GM12878 (cell line): Measurements from ENCODE around the gene SYN1. TPM values are rescaled to one million over a fixed set of nuclear protein-coding genes. Genes with fewer than 3 reads are reported as not detected.
"Not testable (repeated sequence)": the region's sequence is repeated elsewhere in the genome, so short reads cannot be mapped to it uniquely, and the experiment has no call there.

Experiments used
- ATAC-seq: fragments of 200-7000 bp; cut with Tn5 transposase; 3 replicates; pipeline ENCODE4 v1.9.1; 2020; ENCODE audit warnings: mild to moderate bottlenecking, moderate library complexity
- BruUV-seq: library from RNA; stranded (reverse); fragments of 400-500 nt; replicated peaks from 2 replicates; lab custom pipeline; 2021; lab: Mats Ljungman, UMichigan
- CTCF ChIA-PET: fragments of 300-600 bp; sonication (Branson Sonifier 250); formaldehyde crosslinking; extraction: SDS; loops from one replicate; lab custom pipeline; 2021; ENCODE audit warnings: inconsistent platforms; lab: Yijun Ruan, JAX
- POLR2A ChIA-PET: fragments of 350-600 bp; formaldehyde crosslinking; extraction: SDS; loops from one replicate; lab custom pipeline; 2021; ENCODE audit warnings: inconsistent platforms; lab: Charles Lee
- RAD21 ChIA-PET: fragments of 300-600 bp; sonication (Branson Sonifier 250); formaldehyde crosslinking; loops from one replicate; lab custom pipeline; 2023; ENCODE audit warnings: antibody characterized with exemption; ENCODE audit not compliant: unreplicated experiment; lab: Charles Lee
- SMC1A ChIA-PET: fragments of 300-600 bp; sonication (Branson Sonifier 250); formaldehyde crosslinking; loops from one replicate; lab custom pipeline; 2023; ENCODE audit not compliant: unreplicated experiment, uncharacterized antibody; lab: Charles Lee
- DNase-seq: peaks from one replicate; pipeline ENCODE4 v3.0.0-alpha.2; 2011; ENCODE audit warnings: low read depth, low spot score
- FAIRE-seq: peaks from 3 replicates; lab custom pipeline; 2011; peaks lifted over from hg19 to GRCh38; lab: Jason Lieb, UNC
- H2AFZ ChIP-seq: 2 replicates; pipeline ENCODE4 v1.6.0; 2011; ENCODE audit warnings: low read depth, low read length, control low read depth; ENCODE audit not compliant: control insufficient read depth
- H3K27ac ChIP-seq: 2 replicates; pipeline ENCODE4 v1.5.1; 2011; ENCODE audit warnings: control low read depth; ENCODE audit not compliant: control insufficient read depth, insufficient read depth
- H3K27me3 ChIP-seq, 2 experiments: replicated peaks in 1 of 2; 2 replicates each; pipeline versions ENCODE4 v1.6.0 to v1.6.1; 2011; ENCODE audit warnings: low read length in 1 of 2; ENCODE audit not compliant: control insufficient read depth in 2 of 2, insufficient read depth in 2 of 2
- H3K36me3 ChIP-seq, 2 experiments: 2 replicates each; pipeline ENCODE4 v1.5.1; 2011; ENCODE audit warnings: low read length in 1 of 2; ENCODE audit not compliant: control insufficient read depth in 2 of 2, insufficient read depth in 2 of 2
- H3K4me1 ChIP-seq: 2 replicates; pipeline ENCODE4 v1.6.1; 2011; ENCODE audit warnings: mild to moderate bottlenecking, low read length, moderate library complexity, mixed read lengths; ENCODE audit not compliant: control insufficient read depth, insufficient read depth
- H3K4me2 ChIP-seq: 2 replicates; pipeline ENCODE4 v1.6.0; 2011; ENCODE audit warnings: control low read depth; ENCODE audit not compliant: control insufficient read depth, insufficient read depth
- H3K4me3 ChIP-seq: fragments of 200-600 bp; sonication (generic); 2 replicates; pipeline ENCODE4 v1.5.1; 2016
- H3K79me2 ChIP-seq: 2 replicates; pipeline ENCODE4 v1.6.0; 2011; ENCODE audit warnings: low read length; ENCODE audit not compliant: control insufficient read depth, insufficient read depth
- H3K9ac ChIP-seq: 2 replicates; pipeline ENCODE4 v1.8.0; 2011; ENCODE audit warnings: low read length, control low read depth, mixed read lengths; ENCODE audit not compliant: control insufficient read depth, insufficient read depth
- H3K9me3 ChIP-seq: replicated peaks from 3 replicates; pipeline ENCODE4 v1.5.1; 2011; ENCODE audit warnings: mild to moderate bottlenecking, low read length; ENCODE audit not compliant: control insufficient read depth, insufficient read depth
- H4K20me1 ChIP-seq: 2 replicates; pipeline ENCODE4 v1.6.0; 2011; ENCODE audit not compliant: control insufficient read depth, insufficient read depth
- KLF5 ChIP-seq: fragments of 450-650 bp; IDR thresholded peaks from 2 replicates; pipeline ENCODE4 v1.6.1; 2014; ENCODE audit warnings: mild to moderate bottlenecking; ENCODE audit not compliant: partially characterized antibody
- RFX5 ChIP-seq: IDR thresholded peaks from 2 replicates; pipeline ENCODE4 v1.6.1; 2011; ENCODE audit warnings: low read depth, low read length, improper control_type of control experiment
- SPI1 ChIP-seq: IDR thresholded peaks from 2 replicates; pipeline ENCODE4 v1.6.1; 2011; ENCODE audit warnings: low read depth, mild to moderate bottlenecking, low read length, moderate library complexity, borderline replicate concordance; ENCODE audit not compliant: insufficient read depth
- WGBS: methylation state at CpG from one replicate; pipeline ENCODE4 v1.1.6; 2016; ENCODE audit warnings: low lambda C conversion rate; ENCODE audit not compliant: insufficient replicate concordance, insufficient coverage; ENCODE audit errors: missing lambda C conversion rate; 5-methylcytosine and 5-hydroxymethylcytosine counted together
- in situ Hi-C: fragments of 300-500 bp; cut with MboI; formaldehyde crosslinking; loops from 9 replicates; pipeline ENCODE4 v1.14.3; 2018; ENCODE audit warnings: mixed read lengths
- intact Hi-C: fragments of 100-400 bp; cut with micrococcal nuclease; formaldehyde crosslinking; loops from one replicate; pipeline ENCODE4 v1.14.2; 2022; ENCODE audit not compliant: unreplicated experiment
- polyA plus RNA-seq, 11 experiments: library from polyadenylated mRNA; depleted of rRNA in 4 of 11; unstranded in 6 of 11; stranded (reverse) in 5 of 11; fragments of >200 nt; fragmentation: Nextera tagmentation in 4 of 11; fragmentation: Illumina TruSeq in 1 of 11; extraction: Ambion mirVana in 4 of 11; extraction: Trizol in 1 of 11; gene quantifications; 1 replicate in 1 of 11; 2 replicates in 10 of 11; pipeline versions ENCODE4 v1.2.1 to v1.2.3, GENCODE V29; 2011 to 2016; ENCODE audit warnings: inconsistent platforms in 2 of 11, missing spikeins in 2 of 11, low read depth in 1 of 11
- total RNA-seq, 4 experiments: library from RNA; depleted of rRNA in 3 of 4; stranded (reverse); fragments of >200 nt in 3 of 4; fragmentation: Illumina TruSeq in 1 of 4; extraction: Trizol in 1 of 4; gene quantifications; 2 replicates each; pipeline versions ENCODE4 v1.2.1 to v1.2.3, GENCODE V29; 2013 to 2021

Gene SYN1
- total and polyA plus RNA-seq, 10 of the 15 experiments (the other 5 are each of a cell fraction or from before 2014, with no cell fraction given) = 0.09 to 0.57 (median 0.16) TPM; not detected in 3

GRCh38 chrX:47605024-47605423 lies 14.6 kb downstream of the SYN1 start:
- ChIA-PET RAD21 (no interaction called here), SMC1A (no interaction called here), CTCF (interaction anchor here (1.0 to 1.4 kb wide), 2 partner anchors 9 to 38 kb away, joined by 4 read pairs; no protein-coding TSS in a partner anchor), POLR2A (no interaction called here)
- in situ Hi-C loops = no loop called here
- no peaks in the 10 kb centered on the region for H3K9me3 ChIP-seq
- no peaks in the 10 kb centered on the region for H4K20me1 ChIP-seq
- no peak for FAIRE-seq
- BruUV-seq = no TSS peak
- no peaks in the 10 kb centered on the region for H3K36me3 ChIP-seq
- intact Hi-C loops = no loop called here
- no peak for ATAC-seq
- no peak overlapping the region for H3K27ac ChIP-seq
- H3K27me3 ChIP-seq = no peaks in the 10 kb centered on the region
- H3K4me1 ChIP-seq = no peaks in the 10 kb centered on the region
- no peak overlapping the region for H3K9ac ChIP-seq
- 21% methylated on average over 9 of the region's 9 CpGs for WGBS
- DNase-seq = no peak
- no peaks in the 10 kb centered on the region for H3K79me2 ChIP-seq
- no peak for TF ChIP-seq RFX5
- TF ChIP-seq KLF5 = no peak
- TF ChIP-seq SPI1 = peak; percentile 71
- H3K4me3 ChIP-seq = no peak overlapping the region
- no peak overlapping the region for H2AFZ ChIP-seq
- H3K4me2 ChIP-seq = no peak overlapping the region

GRCh38 chrX:47603125-47603524 lies 16.5 kb downstream of the SYN1 start:
- H4K20me1 ChIP-seq, DNase-seq, H3K9me3 ChIP-seq, BruUV-seq, H3K27me3 ChIP-seq, H3K27ac ChIP-seq, H3K4me3 ChIP-seq, SMC1A ChIA-PET, H3K4me2 ChIP-seq, POLR2A ChIA-PET, in situ Hi-C loops, intact Hi-C loops, ATAC-seq, RAD21 ChIA-PET, H3K9ac ChIP-seq, H2AFZ ChIP-seq, H3K4me1 ChIP-seq, FAIRE-seq, CTCF ChIA-PET, H3K36me3 ChIP-seq, H3K79me2 ChIP-seq: not testable (repeated sequence)
- 40% methylated on average over 4 of the region's 4 CpGs for WGBS
